Stomach (tissue), 4 donors: ENCODE results near the gene NSD1.

Experiments
- CTCF ChIP-seq, 7 experiments: fragments of 450-650 bp in 4 of 7; fragments of 200-600 bp in 3 of 7; sonication (generic) in 3 of 7; IDR thresholded peaks; one replicate each; pipeline ENCODE4 v1.5.1; 2016 to 2019; ENCODE audit warnings: antibody characterized with exemption in 7 of 7, control low read depth in 2 of 7, mild to moderate bottlenecking in 1 of 7
- EP300 ChIP-seq: sonication (generic); formaldehyde crosslinking; IDR thresholded peaks from one replicate; pipeline ENCODE4 v1.6.1; 2017; ENCODE audit warnings: antibody characterized with exemption
- POLR2AphosphoS5 ChIP-seq, 3 donors: sonication (generic); formaldehyde crosslinking; IDR thresholded peaks; one replicate each; pipeline ENCODE4 v1.6.1; 2016; ENCODE audit warnings: antibody characterized with exemption in 3 of 3

GRCh38 chr5:177087398-177088005 is 46.1 kb upstream of the NSD1 start:
- TF ChIP-seq CTCF (IDR thresholded peaks at IDR 0.05) (no peak), POLR2AphosphoS5 (IDR thresholded peaks at IDR 0.05) (no peak), EP300 (no peak)
